Measurements from ENCODE around the gene KIF13A. TPM values are rescaled to one million over a fixed set of nuclear protein-coding genes. Genes with fewer than 3 reads are reported as not detected.

KIF13A gene
- total RNA-seq, 4 donors from 2014 or later, result 32.1 to 58.2 (median 56.5) TPM

- TF ChIP-seq CTCF (IDR thresholded peaks at IDR 0.05; ENCODE audit: low read depth), result no peak
These were observed 272.3 kb downstream of the KIF13A start for GRCh38 chr6:17714879-17715851.

- TF ChIP-seq CTCF (IDR thresholded peaks at IDR 0.05; ENCODE audit: low read depth), result no peak
These were observed 273.3 kb downstream of the KIF13A start for GRCh38 chr6:17714177-17714576.

DNA sequence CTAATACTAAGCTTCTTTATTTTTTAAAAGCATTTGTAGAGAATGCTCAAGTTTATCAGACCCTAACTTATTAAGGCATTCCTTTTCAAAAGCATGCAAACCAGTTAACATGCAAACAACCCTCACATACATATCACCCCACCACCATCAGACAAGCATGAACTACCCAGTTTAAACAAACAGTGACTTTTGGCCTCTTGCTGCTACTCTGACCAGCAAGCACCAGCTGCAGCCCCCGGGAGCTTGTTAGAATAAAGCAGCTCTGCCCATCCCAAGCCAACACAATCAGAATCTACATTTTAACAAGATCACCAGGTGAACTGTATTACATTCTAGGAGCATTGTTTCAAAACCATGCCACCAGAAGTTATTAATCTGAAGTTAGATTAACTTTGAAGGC, 274.9 kb downstream of the KIF13A start:
- TF ChIP-seq CTCF (IDR thresholded peaks at IDR 0.05; ENCODE audit: low read depth), result no peak

DNA sequence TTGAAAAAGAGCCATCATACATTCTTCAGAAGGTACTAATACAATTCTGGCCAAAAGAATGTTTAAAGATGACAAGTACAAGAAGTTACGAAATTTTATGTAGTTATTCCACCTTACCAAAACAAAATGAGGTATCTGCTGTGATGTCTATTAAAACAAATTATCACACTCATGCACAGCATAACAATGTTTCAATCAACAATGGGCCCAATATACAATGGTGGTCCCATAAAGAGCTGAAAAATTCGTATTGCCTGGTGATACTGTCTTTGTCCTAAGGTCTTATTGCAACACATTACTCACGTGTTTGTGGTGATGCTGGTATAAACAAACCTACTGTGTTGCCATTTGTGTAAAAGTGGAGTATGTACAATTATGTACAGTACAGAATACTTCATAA, 277.1 kb downstream of the KIF13A start:
- no peak for TF ChIP-seq CTCF (IDR thresholded peaks at IDR 0.05; ENCODE audit: low read depth)

GRCh38 chr6:17709476-17709875, 278.0 kb downstream of the KIF13A start:
- TF ChIP-seq CTCF (IDR thresholded peaks at IDR 0.05; ENCODE audit: low read depth), result no peak

Small RNAs within 50 kb of the gene (small RNA-seq; reads per million reads assigned to genes)
- 0.49 reads per million for gene RF00019
- gene RNA5SP204, result 5.0 reads per million, percentile 77 among the genes with 10 or more reads in this experiment

Other genes with a start within 250 kb of the KIF13A start
- gene NHLRC1, start 135.0 kb upstream of the KIF13A start, total RNA-seq, result 1 to 10 TPM in 3 of 4 donors, under 1 TPM in 1; 0.49 to 3.6 (median 1.5) TPM
- gene TPMT, start 167.4 kb upstream of the KIF13A start, total RNA-seq, result 10 to 100 TPM in 1 of 4 donors, 1 to 10 TPM in 3; 4.6 to 12.2 (median 6.4) TPM
- 10 to 100 TPM; 11.9 to 15.8 (median 14.9) TPM for gene KDM1B, start 167.8 kb upstream of the KIF13A start, total RNA-seq

Measured in subcutaneous adipose tissue (tissue), 4 donors.